NCI-H2196 treated with DMSO at 0.1 percent for 48 hours (cell line): Measurements from ENCODE around the gene TCF19.

Source experiments
- DNase-seq: peaks from one replicate; lab custom pipeline; 2025; ENCODE audit not compliant: unreplicated experiment; lab: John Stamatoyannopoulos, UW

The TCF19 gene

GRCh38 chr6:31126396-31127175 is 31.8 kb upstream of the TCF19 start:
- DNase-seq = no peak

GRCh38 chr6:31128093-31128676 is 30.2 kb upstream of the TCF19 start:
- DNase-seq = peak; percentile 10

- DNase-seq = peak; percentile 12
Measured at GRCh38 chr6:31129130-31129529, 29.3 kb upstream of the TCF19 start.

GRCh38 chr6:31130751-31131150 is 27.6 kb upstream of the TCF19 start:
- DNase-seq = no peak

- DNase-seq = no peak
Measured at GRCh38 chr6:31131595-31131994, 26.8 kb upstream of the TCF19 start.

GRCh38 chr6:31132806-31133205 is 25.6 kb upstream of the TCF19 start:
- no peak for DNase-seq

GRCh38 chr6:31135710-31136109 is 22.7 kb upstream of the TCF19 start:
- no peak for DNase-seq

- DNase-seq = no peak
Measured at GRCh38 chr6:31138982-31139381, 19.4 kb upstream of the TCF19 start, which contains the start of gene PSORS1C2. TSS of gene PSORS1C2 (minus strand) at chr6:31139066. CDS start at chr6:31139026, 40 bp downstream.

GRCh38 chr6:31139599-31139998 is 18.8 kb upstream of the TCF19 start:
- no peak for DNase-seq

- DNase-seq = no peak
Measured at GRCh38 chr6:31140643-31141042, 17.7 kb upstream of the TCF19 start.

GRCh38 chr6:31142361-31142761 is 16.0 kb upstream of the TCF19 start:
- no peak for DNase-seq

- no peak for DNase-seq
Measured at GRCh38 chr6:31143148-31143547, 15.2 kb upstream of the TCF19 start.

GRCh38 chr6:31144296-31144969 is 14.0 kb upstream of the TCF19 start:
- no peak for DNase-seq

GRCh38 chr6:31144970-31145340 is 13.4 kb upstream of the TCF19 start:
- DNase-seq = no peak

- no peak for DNase-seq
Measured at GRCh38 chr6:31145386-31145785, 13.0 kb upstream of the TCF19 start.

- no peak for DNase-seq
Measured at GRCh38 chr6:31149827-31150447, 8.5 kb upstream of the TCF19 start.

GRCh38 chr6:31152781-31153180 is 5.6 kb upstream of the TCF19 start:
- DNase-seq = no peak

- DNase-seq = no peak
Measured at GRCh38 chr6:31154436-31154835, 4.0 kb upstream of the TCF19 start.

GRCh38 chr6:31156641-31157040 is 1.7 kb upstream of the TCF19 start:
- no peak for DNase-seq

- no peak for DNase-seq
Measured at GRCh38 chr6:31157513-31158139, 763 bp upstream of the TCF19 start, which contains the start of gene CCHCR1. TSS of gene CCHCR1 (minus strand) at chr6:31157802. CDS start at chr6:31157600, 202 bp downstream.
